ENCODE data around the gene ATXN7L1. TPM values are rescaled to one million over a fixed set of nuclear protein-coding genes. Genes with fewer than 3 reads are reported as not detected.
"Not testable (repeated sequence)": the region's sequence is repeated elsewhere in the genome, so short reads cannot be mapped to it uniquely, and the experiment has no call there.

Gene ATXN7L1
- total RNA-seq, 2 donors from 2014 or later, result 1.7 to 3.2 TPM

DNA sequence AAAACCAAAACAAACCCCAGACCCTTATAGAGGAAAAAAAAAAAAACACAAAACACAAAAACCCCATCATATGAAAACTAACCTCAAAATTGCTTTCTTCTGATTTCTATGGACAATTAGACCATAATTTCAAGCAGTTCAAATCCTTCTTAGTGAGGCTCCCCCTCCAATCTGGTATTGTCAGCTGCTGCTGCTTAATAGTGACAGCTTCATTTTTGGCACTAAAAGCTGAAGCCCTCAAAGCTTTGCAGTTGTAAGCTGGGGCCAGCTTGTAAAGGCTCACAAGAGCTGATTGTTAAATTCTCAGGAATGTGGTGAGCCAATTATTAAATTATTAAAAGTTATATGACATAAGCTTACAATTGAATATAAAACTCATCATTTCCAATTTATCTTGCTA, 21.9 kb downstream of the ATXN7L1 start:
- no peaks in the 10 kb centered on the region for H3K4me1 ChIP-seq
- no peaks in the 10 kb centered on the region for H3K9me3 ChIP-seq
- TF ChIP-seq, protein P1, sequence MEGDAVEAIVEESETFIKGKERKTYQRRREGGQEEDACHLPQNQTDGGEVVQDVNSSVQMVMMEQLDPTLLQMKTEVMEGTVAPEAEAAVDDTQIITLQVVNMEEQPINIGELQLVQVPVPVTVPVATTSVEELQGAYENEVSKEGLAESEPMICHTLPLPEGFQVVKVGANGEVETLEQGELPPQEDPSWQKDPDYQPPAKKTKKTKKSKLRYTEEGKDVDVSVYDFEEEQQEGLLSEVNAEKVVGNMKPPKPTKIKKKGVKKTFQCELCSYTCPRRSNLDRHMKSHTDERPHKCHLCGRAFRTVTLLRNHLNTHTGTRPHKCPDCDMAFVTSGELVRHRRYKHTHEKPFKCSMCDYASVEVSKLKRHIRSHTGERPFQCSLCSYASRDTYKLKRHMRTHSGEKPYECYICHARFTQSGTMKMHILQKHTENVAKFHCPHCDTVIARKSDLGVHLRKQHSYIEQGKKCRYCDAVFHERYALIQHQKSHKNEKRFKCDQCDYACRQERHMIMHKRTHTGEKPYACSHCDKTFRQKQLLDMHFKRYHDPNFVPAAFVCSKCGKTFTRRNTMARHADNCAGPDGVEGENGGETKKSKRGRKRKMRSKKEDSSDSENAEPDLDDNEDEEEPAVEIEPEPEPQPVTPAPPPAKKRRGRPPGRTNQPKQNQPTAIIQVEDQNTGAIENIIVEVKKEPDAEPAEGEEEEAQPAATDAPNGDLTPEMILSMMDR (IDR thresholded peaks at IDR 0.05), result no peak
- DNase-seq (ENCODE audit: low spot score), result no peak
- H3K27ac ChIP-seq, result no peak overlapping the region
- no peak overlapping the region for H3K4me3 ChIP-seq
- no peaks in the 10 kb centered on the region for H3K36me3 ChIP-seq
- no peaks in the 10 kb centered on the region for H3K27me3 ChIP-seq

DNA sequence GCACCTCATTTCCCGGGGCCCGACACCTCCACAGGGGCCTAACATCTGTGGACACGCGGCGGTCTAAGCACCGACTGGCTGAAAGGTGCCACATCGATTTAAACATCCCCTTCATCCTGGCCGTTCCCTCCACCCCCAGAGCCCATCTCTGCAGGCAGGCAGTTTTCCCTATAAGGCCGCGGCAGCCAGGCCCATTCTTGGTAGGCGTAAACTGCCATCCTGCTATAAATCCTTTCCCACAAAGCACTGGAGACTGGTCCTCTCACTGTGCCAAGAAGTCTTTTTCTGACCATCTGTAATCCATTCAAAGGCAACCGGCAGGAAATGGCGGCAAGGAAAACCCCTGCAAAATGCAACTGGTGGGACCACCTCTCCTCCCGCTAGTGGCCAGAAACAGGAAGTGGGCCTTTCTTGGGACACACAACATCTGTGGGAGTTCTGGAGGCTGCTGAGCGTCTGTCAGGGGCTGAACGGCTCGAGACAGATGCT, 22.4 kb downstream of the ATXN7L1 start:
- no peaks in the 10 kb centered on the region for H3K27me3 ChIP-seq
- DNase-seq (ENCODE audit: low spot score), result no peak
- TF ChIP-seq, protein P1 (IDR thresholded peaks at IDR 0.05), result peak in 1 of 2 donors; percentile 15
- H3K27ac ChIP-seq, result no peak overlapping the region
- H3K9me3 ChIP-seq, result no peaks in the 10 kb centered on the region
- H3K4me1 ChIP-seq, result no peaks in the 10 kb centered on the region
- no peak overlapping the region for H3K4me3 ChIP-seq
- H3K36me3 ChIP-seq, result no peaks in the 10 kb centered on the region

DNA sequence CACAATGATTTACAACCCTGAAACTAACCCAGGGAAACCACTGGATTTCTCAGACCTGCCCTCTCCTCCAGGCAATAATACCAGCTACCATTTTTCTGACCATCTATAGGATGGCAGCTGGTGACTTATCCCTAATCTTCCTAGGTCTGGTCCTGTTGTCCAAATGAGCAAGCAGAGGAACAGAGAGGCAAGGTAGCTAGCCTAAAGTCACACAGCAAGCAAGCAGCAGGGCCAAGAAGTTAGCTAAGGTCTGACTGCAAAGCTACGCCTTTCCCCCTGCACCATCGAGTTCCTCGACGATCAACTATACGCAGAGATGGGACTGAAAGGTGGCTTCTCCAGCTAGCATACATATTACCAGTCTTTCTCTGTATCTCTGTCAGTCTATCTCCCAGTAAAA, 25.3 kb downstream of the ATXN7L1 start:
- Histone ChIP-seq H3K9me3 (no peaks in the 10 kb centered on the region), H3K4me1 (no peaks in the 10 kb centered on the region), H3K4me3 (no peak overlapping the region), H3K36me3 (no peaks in the 10 kb centered on the region), H3K27ac (no peak overlapping the region), H3K27me3 (no peaks in the 10 kb centered on the region)
- TF ChIP-seq, protein P1 (IDR thresholded peaks at IDR 0.05), result no peak
- no peak for DNase-seq (ENCODE audit: low spot score)

DNA sequence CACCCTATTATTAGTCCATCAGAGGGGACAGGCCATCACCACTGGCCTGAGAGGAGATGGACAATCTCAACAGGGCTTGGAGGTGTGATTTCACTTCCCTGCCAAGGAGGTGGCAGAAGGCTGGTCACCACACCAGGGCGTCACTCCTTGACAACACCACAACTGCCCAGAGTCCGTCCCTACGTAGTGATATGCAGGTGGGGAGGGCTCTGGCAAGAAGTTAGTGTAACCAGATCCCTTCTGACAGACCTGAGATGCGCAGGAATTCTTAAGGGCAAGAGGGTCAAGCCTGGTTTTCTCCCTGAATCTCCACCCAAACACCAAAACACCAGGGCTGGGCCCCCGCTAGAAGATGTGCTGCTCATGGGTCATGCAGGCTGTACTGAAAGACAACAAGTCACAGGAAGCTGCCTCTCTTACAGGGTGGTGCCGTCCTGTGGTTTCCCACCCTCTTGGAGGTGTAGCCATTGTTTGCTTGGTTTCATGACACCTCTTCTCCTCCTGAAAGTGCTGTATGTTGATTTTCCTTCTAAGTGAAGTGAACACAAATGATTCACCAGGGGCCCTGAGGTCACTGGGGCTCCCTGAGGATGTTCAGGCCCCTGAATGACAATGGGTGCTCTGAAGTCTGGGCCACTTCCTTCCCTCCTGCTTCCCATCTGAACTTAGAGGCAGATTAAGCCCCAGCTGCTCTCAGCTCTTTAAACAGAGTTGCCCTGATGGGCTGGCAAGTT, 27.1 kb downstream of the ATXN7L1 start:
- no peaks in the 10 kb centered on the region for H3K27me3 ChIP-seq
- H3K4me1 ChIP-seq, result no peaks in the 10 kb centered on the region
- no peaks in the 10 kb centered on the region for H3K36me3 ChIP-seq
- TF ChIP-seq, protein P1 (IDR thresholded peaks at IDR 0.05), result no peak
- no peak overlapping the region for H3K27ac ChIP-seq
- no peak overlapping the region for H3K4me3 ChIP-seq
- DNase-seq (ENCODE audit: low spot score), result no peak
- H3K9me3 ChIP-seq, result no peaks in the 10 kb centered on the region

DNA sequence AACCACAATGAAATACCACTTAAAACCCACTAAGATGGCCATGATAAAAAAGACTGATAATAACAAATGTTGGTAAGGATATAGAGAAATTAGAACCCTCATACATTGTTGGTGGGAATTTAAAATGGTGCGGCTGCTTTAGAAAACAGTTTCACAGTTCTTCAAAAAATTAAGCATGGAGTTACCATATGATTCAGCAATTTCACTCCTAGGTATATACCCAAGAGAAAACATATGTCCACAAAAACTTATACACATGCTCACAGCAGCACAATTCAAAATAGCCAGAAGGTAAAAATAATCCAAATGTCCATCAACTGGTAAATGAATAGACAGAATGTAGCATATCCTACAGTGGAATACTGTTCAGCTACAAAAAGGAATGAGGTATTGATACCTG, 30.0 kb downstream of the ATXN7L1 start:
- no peaks in the 10 kb centered on the region for H3K9me3 ChIP-seq
- no peaks in the 10 kb centered on the region for H3K4me1 ChIP-seq
- DNase-seq (ENCODE audit: low spot score), result no peak
- no peaks in the 10 kb centered on the region for H3K36me3 ChIP-seq
- TF ChIP-seq, protein P1 (IDR thresholded peaks at IDR 0.05), result no peak
- no peak overlapping the region for H3K4me3 ChIP-seq
- no peak overlapping the region for H3K27ac ChIP-seq
- no peaks in the 10 kb centered on the region for H3K27me3 ChIP-seq

DNA sequence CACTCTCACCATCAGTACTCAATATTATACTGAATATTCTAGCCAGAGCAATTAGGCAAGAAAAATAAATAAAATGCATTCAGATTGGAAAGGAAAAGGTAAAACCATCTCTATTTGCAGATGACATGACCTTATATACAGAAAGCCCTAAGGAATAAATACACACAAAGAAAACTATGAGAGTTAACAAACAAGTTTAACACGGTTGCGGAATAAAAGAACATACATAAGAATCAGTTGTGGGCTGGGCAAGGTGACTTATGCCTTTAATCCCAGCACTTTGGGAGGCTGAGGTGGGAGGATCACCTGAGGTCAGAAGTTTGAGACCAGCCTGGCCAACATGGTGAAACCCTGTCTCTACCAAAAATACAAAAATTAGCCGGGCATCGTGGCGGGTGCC, 31.7 kb downstream of the ATXN7L1 start:
- H3K9me3 ChIP-seq; DNase-seq (ENCODE audit: low spot score); H3K36me3 ChIP-seq; H3K27ac ChIP-seq; H3K4me1 ChIP-seq; H3K27me3 ChIP-seq; H3K4me3 ChIP-seq: not testable (repeated sequence)

Data from right atrium auricular region (tissue), 2 donors.